Right cardiac atrium (tissue), 5 donors: ENCODE data around the gene TTBK2. TPM values are rescaled to one million over a fixed set of nuclear protein-coding genes. Genes with fewer than 3 reads are reported as not detected.

ENCODE experiments used
- ATAC-seq, 2 donors: fragments of 200-7000 bp; cut with Tn5 transposase; one replicate each; pipeline versions ENCODE4 v1.8.0 to v1.9.1; 2020; ENCODE audit warnings: moderate library complexity in 2 of 2, mild to moderate bottlenecking in 1 of 2
- DNase-seq, 3 donors: peaks; one replicate each; pipeline ENCODE4 v3.0.0-alpha.2; 2020
- H3K27ac ChIP-seq: one replicate; pipeline ENCODE4 v1.5.1; 2013; ENCODE audit warnings: mild to moderate bottlenecking, low read length, control low read depth, moderate library complexity
- H3K27me3 ChIP-seq: one replicate; pipeline ENCODE4 v1.6.1; 2013; ENCODE audit not compliant: control insufficient read depth, insufficient read depth
- H3K4me1 ChIP-seq: one replicate; pipeline ENCODE4 v1.6.1; 2013; ENCODE audit warnings: low read length; ENCODE audit not compliant: control insufficient read depth, insufficient read depth
- H3K4me3 ChIP-seq: one replicate; pipeline ENCODE4 v1.5.1; 2013; ENCODE audit warnings: low read length, control low read depth
- H3K9me3 ChIP-seq: one replicate; pipeline ENCODE4 v1.6.1; 2013; ENCODE audit warnings: low read length; ENCODE audit not compliant: control insufficient read depth
- WGBS: extraction: QIAGEN DNeasy Blood & Tissue Kit; methylation state at CpG from one replicate; pipeline ENCODE4 v1.1.7; 2013; 5-methylcytosine and 5-hydroxymethylcytosine counted together
- intact Hi-C, 4 donors: fragments of 100-400 bp; cut with DNase I; formaldehyde crosslinking; loops; one replicate each; pipeline versions ENCODE4 v1.11.0 to v1.14.0; 2022 to 2023
- polyA plus RNA-seq: library from polyadenylated mRNA; stranded (reverse); fragments of 200-250 nt; gene quantifications from one replicate; pipeline ENCODE4 v1.2.3, GENCODE V29; 2013
- total RNA-seq, 4 donors: library from RNA; stranded (reverse); fragmentation: NEBNext Ultra II Directional; extraction: Animal tissue kit (Norgen Biotek cat#: 25700); gene quantifications; one replicate each; pipeline ENCODE4 v1.2.1, GENCODE V29; 2021
- donor health status: healthy with polysubstance abuse.
- donor health status: DM: no; HTN: yes; CAD: no.
- donor health status: DM: no; HTN: no; CAD: no.
- donor health status: DM: no; HTN: yes; CAD: no; lungs with severe emphysema.
- donor health status: DM: yes; HTN: yes; CAD: no.

The TTBK2 gene
- total and polyA plus RNA-seq, 5 donors: 7.9 to 38.6 (median 29.1) TPM

DNA sequence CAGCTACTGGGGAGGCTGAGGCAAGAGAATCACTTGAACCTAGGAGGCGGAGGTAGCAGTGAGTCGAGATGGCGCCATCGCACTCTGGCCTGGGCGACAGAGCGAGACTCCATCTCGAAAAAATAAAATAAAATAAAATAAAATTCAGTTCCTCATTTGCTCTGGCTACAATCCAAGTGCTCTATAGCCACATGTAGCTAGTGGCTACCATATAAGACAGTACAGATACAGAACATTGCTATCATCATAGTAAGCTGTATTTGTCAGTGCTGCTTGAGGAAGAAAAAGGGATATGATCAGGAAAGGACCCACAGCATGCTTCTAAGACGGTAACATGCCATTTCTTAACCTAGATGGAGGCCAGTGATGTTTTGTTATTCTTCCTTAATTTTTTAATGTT, 95.0 kb downstream of the TTBK2 start:
- no peak for ATAC-seq
- H3K27ac ChIP-seq: no peak overlapping the region
- WGBS: 98% methylated on average over 8 of the region's 8 CpGs

DNA sequence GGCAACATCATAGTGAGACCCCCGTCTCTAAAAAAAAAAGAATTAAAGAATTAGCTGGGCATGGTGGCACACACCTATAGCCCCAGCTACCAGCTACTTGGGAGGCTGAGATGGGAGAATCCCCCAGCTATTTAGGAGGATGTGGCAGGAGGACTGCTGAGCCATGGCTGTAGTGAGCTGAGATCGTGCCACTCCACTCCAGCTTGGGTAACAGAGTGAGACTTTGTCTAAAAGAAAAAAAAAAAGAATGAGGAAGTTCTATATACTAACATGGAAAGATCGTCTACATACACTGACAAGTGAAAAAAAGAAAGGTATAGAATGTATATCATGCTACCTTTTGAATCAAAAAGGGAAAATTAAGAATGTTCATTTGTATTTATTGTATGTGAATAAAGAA, 99.8 kb downstream of the TTBK2 start:
- WGBS: 89% methylated on average over 3 of the region's 3 CpGs
- intact Hi-C loops: no loop called here
- Histone ChIP-seq H3K9me3 (no peaks in the 10 kb centered on the region), H3K27ac (no peak overlapping the region), H3K4me3 (no peak overlapping the region), H3K4me1 (no peaks in the 10 kb centered on the region), H3K27me3 (no peaks in the 10 kb centered on the region)
- ATAC-seq: no peak
- no peak for DNase-seq

More for the DNA sequence above, 95.0 kb downstream of the TTBK2 start:
- H3K27me3 ChIP-seq: no peaks in the 10 kb centered on the region
- H3K4me1 ChIP-seq: no peaks in the 10 kb centered on the region
- no peaks in the 10 kb centered on the region for H3K9me3 ChIP-seq
- DNase-seq: no peak
- intact Hi-C loops: no loop called here
- H3K4me3 ChIP-seq: no peak overlapping the region

DNA sequence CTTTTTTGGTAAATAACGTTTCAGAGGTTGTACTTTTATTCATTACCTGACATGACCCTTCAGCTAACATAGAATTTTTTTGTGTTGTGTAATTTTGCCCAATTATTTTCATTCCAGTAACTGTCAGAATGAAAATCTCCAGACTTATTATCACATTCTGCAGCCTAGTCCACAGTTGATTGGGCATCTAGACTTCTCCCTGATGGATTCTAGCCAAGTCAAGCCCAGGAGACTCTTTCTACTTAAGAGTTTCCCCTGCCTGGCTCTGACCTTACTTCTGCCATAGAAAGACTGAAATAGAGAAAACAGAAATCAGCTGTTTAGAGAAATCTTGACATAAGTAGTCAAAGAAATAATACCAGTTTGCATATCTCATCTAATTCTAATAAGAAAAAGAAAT, 100.8 kb downstream of the TTBK2 start:
- Histone ChIP-seq H3K27me3 (no peaks in the 10 kb centered on the region), H3K27ac (no peak overlapping the region), H3K9me3 (no peaks in the 10 kb centered on the region), H3K4me3 (no peak overlapping the region), H3K4me1 (no peaks in the 10 kb centered on the region)
- DNase-seq: no peak
- WGBS: 56% methylated on average over 1 of the region's 1 CpG
- intact Hi-C loops: no loop called here
- ATAC-seq: peak in 1 of 2 donors; percentile 59

DNA sequence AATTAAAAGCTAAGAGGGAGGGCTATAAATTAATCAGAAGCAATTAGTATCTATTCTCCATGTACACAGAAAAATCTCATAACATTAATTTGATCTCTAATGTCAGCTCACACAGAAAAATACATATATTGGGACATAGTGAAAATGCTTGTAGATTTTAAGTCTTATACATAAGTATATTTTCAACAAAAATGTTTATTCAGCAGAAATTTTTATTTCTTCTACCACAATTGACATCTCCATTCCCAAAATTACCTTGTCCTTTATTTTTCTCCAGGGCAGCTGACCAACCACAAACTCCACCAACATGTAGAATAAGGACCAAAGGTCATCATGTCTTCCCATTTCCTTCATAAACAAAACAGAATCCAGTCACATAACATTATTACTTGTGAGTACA, 109.1 kb downstream of the TTBK2 start:
- intact Hi-C loops: no loop called here
- Histone ChIP-seq H3K4me3 (no peak overlapping the region), H3K27ac (no peak overlapping the region), H3K4me1 (no peaks in the 10 kb centered on the region), H3K9me3 (no peaks in the 10 kb centered on the region), H3K27me3 (no peaks in the 10 kb centered on the region)
- ATAC-seq (no peak), DNase-seq (no peak)

DNA sequence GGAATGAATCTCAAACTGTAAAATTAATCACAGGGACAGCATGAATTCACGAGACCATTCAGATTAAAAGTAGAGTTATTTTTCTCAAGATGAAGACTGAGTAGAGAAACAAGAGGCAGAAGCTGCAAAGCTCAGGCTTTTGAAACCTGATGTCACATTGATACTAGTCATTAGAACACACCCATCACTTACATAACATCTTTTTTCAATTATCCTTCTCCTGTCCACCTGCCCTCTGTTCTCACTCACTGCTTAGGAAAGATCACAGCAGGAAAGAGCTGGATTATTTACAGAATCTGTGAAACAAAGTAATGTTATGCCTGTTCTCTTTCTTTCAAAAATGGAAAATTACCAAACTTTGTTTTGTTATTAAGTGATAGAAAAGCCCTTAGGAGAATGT, 111.7 kb downstream of the TTBK2 start:
- intact Hi-C loops: no loop called here
- Histone ChIP-seq H3K4me3 (no peak overlapping the region), H3K27ac (no peak overlapping the region), H3K9me3 (no peaks in the 10 kb centered on the region), H3K4me1 (no peaks in the 10 kb centered on the region), H3K27me3 (no peaks in the 10 kb centered on the region)
- WGBS: 90% methylated on average over 1 of the region's 1 CpG
- no peak for DNase-seq
- ATAC-seq: no peak

DNA sequence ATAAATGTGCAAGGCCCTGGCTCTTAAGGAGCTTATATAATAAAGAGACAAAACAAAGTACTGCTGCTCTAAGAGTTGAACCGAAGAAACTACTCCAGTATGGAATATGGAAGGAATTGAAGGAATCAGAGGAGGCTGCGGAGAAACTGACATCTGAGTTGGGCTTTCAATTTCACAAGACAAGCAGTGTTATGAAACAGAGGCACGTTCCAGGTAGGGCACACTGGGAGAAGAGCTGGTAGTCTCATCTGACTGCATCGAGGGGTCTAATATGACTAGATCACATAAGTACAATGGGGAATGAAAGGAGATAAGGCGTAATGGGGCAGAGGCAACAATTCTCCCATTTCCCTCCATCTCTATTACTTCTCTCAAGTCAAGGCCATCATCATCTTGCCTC, 115.3 kb downstream of the TTBK2 start:
- H3K4me3 ChIP-seq: no peak overlapping the region
- H3K27me3 ChIP-seq: no peaks in the 10 kb centered on the region
- intact Hi-C loops: no loop called here
- DNase-seq (no peak), ATAC-seq (no peak)
- WGBS: 96% methylated on average over 5 of the region's 5 CpGs
- H3K9me3 ChIP-seq: no peaks in the 10 kb centered on the region
- H3K27ac ChIP-seq: no peak overlapping the region
- H3K4me1 ChIP-seq: no peaks in the 10 kb centered on the region

DNA sequence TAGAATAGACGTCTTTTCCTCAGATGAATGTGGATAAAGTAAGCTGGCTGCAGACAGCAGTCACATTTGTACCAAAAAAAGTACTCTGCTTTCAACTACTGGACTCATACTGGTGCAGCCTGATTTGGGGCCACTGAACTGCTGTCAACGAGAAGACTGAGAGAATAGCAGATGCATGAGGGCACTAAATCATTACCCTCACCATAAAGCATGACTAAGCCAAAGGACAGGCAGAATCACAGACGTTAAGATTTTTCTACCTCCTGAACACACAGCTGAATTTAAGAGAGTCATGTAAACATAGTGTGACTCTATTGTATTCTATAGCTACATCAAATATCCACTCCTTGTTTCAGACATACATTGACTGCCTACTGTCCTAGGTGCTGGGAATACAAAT, 115.8 kb downstream of the TTBK2 start:
- Histone ChIP-seq H3K4me1 (no peaks in the 10 kb centered on the region), H3K27ac (no peak overlapping the region), H3K27me3 (no peaks in the 10 kb centered on the region), H3K4me3 (no peak overlapping the region), H3K9me3 (no peaks in the 10 kb centered on the region)
- intact Hi-C loops: no loop called here
- ATAC-seq: no peak
- DNase-seq: no peak
- WGBS: 72% methylated on average over 3 of the region's 3 CpGs

DNA sequence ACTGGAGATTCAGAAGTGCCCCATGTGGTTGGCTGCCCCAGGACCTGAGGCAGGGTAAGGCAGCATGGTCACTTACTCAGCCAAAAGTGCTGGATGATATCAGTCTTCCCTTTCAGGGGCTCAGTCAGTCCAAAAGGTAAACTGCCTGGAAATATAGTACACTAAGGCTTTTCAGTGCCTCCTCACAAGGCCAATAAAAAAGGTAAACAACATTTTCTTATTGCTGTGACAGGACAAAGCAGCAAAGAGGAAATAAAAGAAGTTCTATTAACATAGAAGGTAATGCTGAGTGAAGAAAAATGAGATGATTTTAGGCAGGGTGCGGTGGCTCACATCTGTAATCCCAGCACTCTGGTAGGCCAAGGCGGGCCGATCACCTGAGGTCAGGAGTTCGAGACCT, 117.1 kb downstream of the TTBK2 start:
- DNase-seq: no peak
- no peak overlapping the region for H3K4me3 ChIP-seq
- H3K27me3 ChIP-seq: no peaks in the 10 kb centered on the region
- no peak for ATAC-seq
- WGBS: 99% methylated on average over 4 of the region's 4 CpGs
- no peaks in the 10 kb centered on the region for H3K4me1 ChIP-seq
- intact Hi-C loops: no loop called here
- H3K9me3 ChIP-seq: no peaks in the 10 kb centered on the region
- no peak overlapping the region for H3K27ac ChIP-seq

DNA sequence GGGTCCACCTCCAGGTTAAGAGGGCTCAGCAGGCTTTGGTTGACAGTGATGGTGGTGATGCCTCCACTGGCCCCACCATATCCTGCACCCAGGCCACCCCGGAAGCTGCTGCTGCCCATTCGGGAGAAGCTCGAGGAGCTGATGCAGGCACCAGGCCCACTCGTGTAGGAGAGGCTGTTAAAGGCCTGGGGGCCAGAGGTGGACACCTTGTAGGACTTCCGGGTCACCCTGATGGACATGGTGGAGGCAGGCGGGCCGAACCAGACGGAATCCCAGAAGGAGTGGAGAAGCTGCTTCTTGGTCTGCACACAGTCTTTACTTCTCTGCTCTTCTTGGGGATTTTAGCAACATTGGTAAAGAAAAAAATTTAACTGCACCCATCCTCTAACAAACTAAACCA, 118.4 kb downstream of the TTBK2 start:
- DNase-seq: peak in 1 of 3 donors; percentile 43
- Histone ChIP-seq H3K9me3 (no peaks in the 10 kb centered on the region), H3K4me1 (no peaks in the 10 kb centered on the region), H3K4me3 (no peak overlapping the region), H3K27me3 (no peaks in the 10 kb centered on the region), H3K27ac (no peak overlapping the region)
- intact Hi-C loops: no loop called here
- WGBS: 95% methylated on average over 8 of the region's 8 CpGs
- no peak for ATAC-seq

DNA sequence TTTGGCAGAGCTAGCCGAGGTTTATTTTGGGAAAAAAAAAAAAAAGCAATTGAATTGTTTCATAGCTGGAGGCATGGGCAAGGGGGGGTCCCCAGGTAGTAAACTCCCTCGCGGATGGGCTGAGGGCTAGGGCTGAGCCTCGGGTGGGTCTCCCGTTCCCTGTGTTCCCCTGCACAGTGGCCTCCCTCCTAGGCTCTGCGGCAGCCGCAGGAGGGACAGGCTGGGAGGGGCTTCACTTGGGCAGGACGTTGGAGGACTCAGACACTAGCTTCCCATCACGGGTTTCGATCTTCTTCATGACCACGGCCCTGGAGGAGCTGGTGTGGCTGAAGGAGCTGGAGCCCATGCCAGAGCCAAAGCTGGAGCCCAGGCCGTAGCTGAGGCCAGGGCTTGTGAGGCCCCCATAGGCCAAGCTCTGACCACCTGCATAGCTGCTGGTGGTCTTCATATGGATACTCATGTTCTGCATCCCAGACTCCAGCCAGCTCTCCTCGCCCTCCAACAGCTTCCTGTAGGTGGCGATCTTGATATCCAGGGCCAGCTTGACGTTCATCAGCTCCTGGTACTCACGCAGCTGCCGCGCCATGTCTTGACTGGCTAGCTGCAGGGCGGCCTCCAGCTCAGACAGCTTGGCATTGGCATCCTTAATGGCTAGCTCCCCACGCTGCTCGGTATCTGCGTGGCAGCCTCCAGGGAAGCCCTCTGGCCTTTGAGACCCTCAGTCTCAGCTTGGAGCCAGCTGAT, 119.7 kb downstream of the TTBK2 start:
- H3K9me3 ChIP-seq: no peaks in the 10 kb centered on the region
- intact Hi-C loops: no loop called here
- ATAC-seq: no peak
- no peak overlapping the region for H3K4me3 ChIP-seq
- no peak overlapping the region for H3K27ac ChIP-seq
- no peaks in the 10 kb centered on the region for H3K27me3 ChIP-seq
- 81% methylated on average over 22 of the region's 22 CpGs for WGBS
- H3K4me1 ChIP-seq: no peaks in the 10 kb centered on the region
- no peak for DNase-seq

DNA sequence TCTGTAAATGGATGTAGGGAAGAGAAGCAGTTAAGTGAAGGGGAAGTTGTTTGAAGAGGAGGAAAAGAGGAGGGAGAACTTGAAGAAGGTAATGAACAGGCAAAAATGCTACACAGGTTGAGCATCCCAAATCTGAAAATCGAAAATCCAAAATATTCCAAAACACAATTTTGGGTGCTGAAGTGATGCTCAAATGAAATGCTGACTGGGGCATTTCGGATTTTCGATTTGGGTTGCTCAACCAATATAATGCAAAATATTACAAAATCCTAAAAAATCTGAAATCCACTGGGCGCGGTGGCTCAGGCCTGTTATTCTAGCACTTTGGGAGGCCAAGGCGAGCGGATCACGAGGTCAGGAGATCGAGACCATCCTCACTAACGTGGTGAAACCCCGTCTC, 121.8 kb downstream of the TTBK2 start:
- Histone ChIP-seq H3K27ac (no peak overlapping the region), H3K4me1 (no peaks in the 10 kb centered on the region), H3K9me3 (no peaks in the 10 kb centered on the region), H3K27me3 (no peaks in the 10 kb centered on the region), H3K4me3 (no peak overlapping the region)
- intact Hi-C loops: no loop called here
- 97% methylated on average over 11 of the region's 11 CpGs for WGBS
- DNase-seq (no peak), ATAC-seq (no peak)
